ENCODE data around the gene EXOC2.

Gene EXOC2

GRCh38 chr6:487956-488355, 205.0 kb downstream of the EXOC2 start:
- Histone ChIP-seq H3K79me2 (ENCODE audit: control insufficient read depth, low read length) (no peaks in the 10 kb centered on the region), H3K27ac (ENCODE audit: low read depth, low read length) (no peak overlapping the region), H3K4me1 (ENCODE audit: control insufficient read depth, low read length) (peaks cover 16% of the 10 kb centered on the region), H3F3A (ENCODE audit: control insufficient read depth, insufficient read depth) (no peaks in the 10 kb centered on the region), H4K20me1 (ENCODE audit: control insufficient read depth, insufficient read depth, low read depth, low read length) (no peaks in the 10 kb centered on the region), H3K4me3 (ENCODE audit: low read length) (no peak overlapping the region), H3K9me3 (ENCODE audit: control insufficient read depth, insufficient read depth, low read length) (no peaks in the 10 kb centered on the region), H3K27me3 (ENCODE audit: control insufficient read depth, low read length) (no peaks in the 10 kb centered on the region), H3K9me2 (replicated peaks; ENCODE audit: control insufficient read depth, low read length) (no peaks in the 10 kb centered on the region), H3K4me2 (ENCODE audit: low read length) (no peak overlapping the region), H3K36me3 (ENCODE audit: control insufficient read depth, low read length) (no peaks in the 10 kb centered on the region)
- TF ChIP-seq CTCF (IDR thresholded peaks at IDR 0.05; ENCODE audit: low read depth, low read length, poor library complexity, severe bottlenecking): no peak
- TF ChIP-seq EZH2phosphoT487 (IDR thresholded peaks at IDR 0.05; ENCODE audit: borderline replicate concordance, low read length): no peak

- Histone ChIP-seq H3K27me3 (ENCODE audit: control insufficient read depth, low read length) (no peaks in the 10 kb centered on the region; the same call in 1 of the 2 replicates), H3K4me2 (ENCODE audit: low read length) (no peak overlapping the region), H3K36me3 (ENCODE audit: control insufficient read depth, low read length) (no peaks in the 10 kb centered on the region), H3K4me1 (ENCODE audit: control insufficient read depth, low read length) (peaks cover 9% of the 10 kb centered on the region), H3K27ac (ENCODE audit: low read depth, low read length) (no peak overlapping the region), H4K20me1 (ENCODE audit: control insufficient read depth, insufficient read depth, low read depth, low read length) (no peaks in the 10 kb centered on the region), H3F3A (ENCODE audit: control insufficient read depth, insufficient read depth) (no peaks in the 10 kb centered on the region), H3K79me2 (ENCODE audit: control insufficient read depth, low read length) (no peaks in the 10 kb centered on the region), H3K4me3 (ENCODE audit: low read length) (no peak overlapping the region), H3K9me3 (ENCODE audit: control insufficient read depth, insufficient read depth, low read length) (no peaks in the 10 kb centered on the region), H3K9me2 (replicated peaks; ENCODE audit: control insufficient read depth, low read length) (no peaks in the 10 kb centered on the region)
- no peak for TF ChIP-seq CTCF (IDR thresholded peaks at IDR 0.05; ENCODE audit: low read depth, low read length, poor library complexity, severe bottlenecking)
- no peak for TF ChIP-seq EZH2phosphoT487 (IDR thresholded peaks at IDR 0.05; ENCODE audit: borderline replicate concordance, low read length)
These were observed 207.2 kb downstream of the EXOC2 start for GRCh38 chr6:485655-486170.

DNA sequence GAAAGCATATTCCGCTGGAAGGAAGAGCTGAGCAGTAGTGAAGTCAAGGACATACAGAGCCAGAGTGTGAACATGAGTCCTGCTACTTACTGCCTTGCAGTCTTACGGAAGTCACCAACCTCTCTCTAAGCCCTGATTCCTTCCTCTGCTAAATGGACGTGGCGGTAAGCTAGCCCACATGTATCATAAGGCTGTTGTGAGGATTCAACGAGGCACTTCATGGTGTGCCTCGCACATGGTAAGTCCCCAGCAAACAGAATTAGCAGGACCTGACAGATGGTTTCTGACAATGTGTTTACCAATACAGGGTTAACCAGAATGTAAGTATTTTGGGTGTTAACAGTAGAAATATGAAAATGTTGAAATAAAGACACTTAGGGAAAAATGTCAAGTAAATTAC, 208.2 kb downstream of the EXOC2 start:
- Histone ChIP-seq H3K27ac (ENCODE audit: low read depth, low read length) (no peak overlapping the region), H3K9me3 (ENCODE audit: control insufficient read depth, insufficient read depth, low read length) (no peaks in the 10 kb centered on the region), H3K79me2 (ENCODE audit: control insufficient read depth, low read length) (no peaks in the 10 kb centered on the region), H3K27me3 (ENCODE audit: control insufficient read depth, low read length) (no peaks in the 10 kb centered on the region; the same call in 1 of the 2 replicates), H3K4me2 (ENCODE audit: low read length) (no peak overlapping the region), H3K9me2 (replicated peaks; ENCODE audit: control insufficient read depth, low read length) (no peaks in the 10 kb centered on the region), H4K20me1 (ENCODE audit: control insufficient read depth, insufficient read depth, low read depth, low read length) (no peaks in the 10 kb centered on the region), H3K4me1 (ENCODE audit: control insufficient read depth, low read length) (no peaks in the 10 kb centered on the region), H3K4me3 (ENCODE audit: low read length) (no peak overlapping the region), H3K36me3 (ENCODE audit: control insufficient read depth, low read length) (no peaks in the 10 kb centered on the region), H3F3A (ENCODE audit: control insufficient read depth, insufficient read depth) (no peaks in the 10 kb centered on the region)
- no peak for TF ChIP-seq EZH2phosphoT487 (IDR thresholded peaks at IDR 0.05; ENCODE audit: borderline replicate concordance, low read length)
- no peak for TF ChIP-seq CTCF (IDR thresholded peaks at IDR 0.05; ENCODE audit: low read depth, low read length, poor library complexity, severe bottlenecking)

Measured in DOHH2 (cell line).